ENCODE results near the gene MORN1.

MORN1 gene

GRCh38 chr1:2286923-2287322 lies 104.4 kb downstream of the MORN1 start:
- DNase-seq: no peak

GRCh38 chr1:2284932-2285331 lies 106.4 kb downstream of the MORN1 start:
- DNase-seq: no peak

- DNase-seq: no peak
Measured at GRCh38 chr1:2283991-2284895, 107.1 kb downstream of the MORN1 start.

DNA sequence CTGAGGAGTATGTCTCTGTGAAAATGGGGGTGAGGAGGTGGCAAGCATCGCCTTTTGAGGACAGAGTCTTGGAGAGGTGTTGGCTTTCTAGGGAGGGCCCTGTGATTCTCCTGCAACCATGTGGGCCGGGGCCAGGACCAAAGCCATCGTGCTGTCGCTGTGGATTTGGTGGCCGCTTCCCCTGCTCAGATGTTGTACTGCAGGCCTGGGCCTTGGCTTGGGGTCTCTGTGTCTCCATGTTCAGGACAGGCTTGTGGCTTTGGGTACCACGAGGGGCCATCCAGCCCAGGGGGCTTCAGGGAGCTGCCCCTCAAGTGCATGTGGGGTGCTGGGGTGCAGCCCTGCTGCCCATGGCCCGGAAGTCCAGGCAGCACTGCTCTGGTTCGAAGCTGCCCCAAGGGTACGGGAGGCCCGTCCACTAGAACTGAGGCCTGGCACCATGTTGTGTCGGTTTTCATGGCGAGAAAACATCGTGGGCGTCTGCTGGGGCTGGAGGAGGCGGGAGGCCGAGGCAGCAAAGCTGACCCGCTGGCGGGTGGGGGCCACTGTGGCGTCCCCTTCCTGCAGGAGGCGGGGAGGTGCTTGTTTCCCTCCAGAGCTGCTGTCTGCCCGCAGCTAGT lies 107.9 kb downstream of the MORN1 start:
- no peak for DNase-seq

GRCh38 chr1:2282556-2283270 lies 108.6 kb downstream of the MORN1 start:
- DNase-seq: no peak

DNA sequence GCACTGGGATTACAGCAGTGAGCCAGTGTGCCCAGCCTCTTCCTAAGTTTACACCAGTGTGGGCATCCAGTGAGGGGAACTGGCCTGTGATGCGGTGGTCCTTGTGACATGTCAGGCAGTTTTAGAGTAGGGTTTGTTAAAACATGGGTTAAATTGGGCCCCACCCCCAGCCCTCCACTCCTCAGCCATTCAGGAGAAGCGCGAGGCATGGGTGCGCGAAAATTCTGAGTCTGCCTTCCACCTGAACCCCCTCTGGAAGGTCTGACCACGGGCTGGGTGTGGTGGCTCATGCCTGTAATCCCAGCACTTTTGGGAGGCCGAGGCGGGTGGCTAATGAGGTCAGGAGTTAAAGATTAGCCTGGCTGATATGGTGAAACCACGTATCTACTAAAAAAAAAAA lies 111.5 kb downstream of the MORN1 start:
- no peak for DNase-seq

GRCh38 chr1:2279210-2279639 lies 112.1 kb downstream of the MORN1 start:
- DNase-seq: no peak

- no peak for DNase-seq
Measured at GRCh38 chr1:2278591-2279209, 112.7 kb downstream of the MORN1 start.

DNA sequence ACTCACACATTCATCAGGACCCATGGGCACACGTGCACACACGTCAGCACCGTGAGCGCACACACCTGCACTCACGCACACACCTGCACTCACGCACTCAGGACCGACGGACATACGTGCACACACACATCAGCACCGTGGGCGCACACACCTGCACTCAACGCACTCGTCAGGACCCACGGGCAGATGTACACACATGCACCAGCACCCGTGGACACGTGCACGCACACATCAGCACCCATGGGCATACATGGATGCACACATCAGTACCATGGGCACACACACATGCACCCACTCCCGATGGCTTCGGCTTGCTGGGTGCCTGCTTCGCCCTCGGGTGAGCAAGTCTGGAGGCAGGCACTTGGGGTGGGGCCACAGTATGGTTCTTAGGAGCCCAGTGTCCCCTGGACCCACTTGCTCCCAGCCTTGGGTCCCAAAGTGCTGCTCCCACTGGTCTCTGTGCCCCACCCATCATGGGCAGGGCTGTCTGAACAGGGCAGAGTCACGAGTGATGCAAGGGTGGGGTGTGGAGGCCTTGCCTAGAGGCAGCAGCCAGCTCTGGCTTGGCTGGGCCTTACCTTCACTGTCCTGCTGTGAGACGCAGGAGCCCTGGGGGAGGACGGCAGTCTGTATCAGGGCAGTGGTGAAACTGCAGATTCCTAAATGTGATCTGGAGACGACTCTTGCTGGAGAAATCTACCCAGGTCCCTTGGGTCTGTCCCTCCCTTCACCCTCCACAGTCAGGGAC lies 113.4 kb downstream of the MORN1 start:
- DNase-seq: no peak

GRCh38 chr1:2276803-2277580 lies 114.4 kb downstream of the MORN1 start:
- DNase-seq: no peak

DNA sequence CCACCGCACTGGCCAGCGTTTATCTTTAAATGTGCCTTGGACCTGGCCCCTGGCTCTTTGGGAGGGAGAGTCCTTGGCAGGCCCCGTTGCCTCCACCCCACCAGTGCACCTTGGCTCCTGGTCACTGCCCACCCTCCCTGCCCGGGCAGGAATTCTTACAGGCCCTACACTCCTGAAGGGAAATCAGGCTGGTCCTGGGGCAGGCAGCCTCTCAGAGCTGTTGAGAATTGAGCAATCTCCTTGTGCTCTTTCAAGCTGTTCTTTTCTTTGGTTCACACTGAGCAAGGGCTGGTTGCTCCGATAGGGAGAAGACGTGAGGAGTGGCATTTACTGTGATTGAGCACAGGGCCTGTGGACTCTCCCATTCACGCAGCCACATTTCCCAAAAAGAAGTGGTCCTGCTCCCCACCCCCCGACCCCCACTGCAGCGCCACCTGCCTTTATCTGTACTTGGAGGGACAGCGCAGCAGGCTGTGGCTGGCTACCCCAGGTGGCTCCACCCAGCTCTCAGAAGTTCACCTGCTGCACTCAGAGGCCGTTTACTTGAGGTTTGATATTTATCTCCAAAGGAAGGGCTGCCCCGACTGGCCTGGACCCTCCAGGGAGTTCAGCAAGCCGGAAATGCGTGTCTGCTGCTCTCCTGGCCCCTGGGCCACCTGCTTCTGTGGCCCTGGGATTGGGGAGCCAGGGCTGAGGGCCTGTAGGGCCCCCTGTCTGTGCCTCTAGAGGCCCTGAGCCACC lies 115.4 kb downstream of the MORN1 start:
- DNase-seq: no peak

DNA sequence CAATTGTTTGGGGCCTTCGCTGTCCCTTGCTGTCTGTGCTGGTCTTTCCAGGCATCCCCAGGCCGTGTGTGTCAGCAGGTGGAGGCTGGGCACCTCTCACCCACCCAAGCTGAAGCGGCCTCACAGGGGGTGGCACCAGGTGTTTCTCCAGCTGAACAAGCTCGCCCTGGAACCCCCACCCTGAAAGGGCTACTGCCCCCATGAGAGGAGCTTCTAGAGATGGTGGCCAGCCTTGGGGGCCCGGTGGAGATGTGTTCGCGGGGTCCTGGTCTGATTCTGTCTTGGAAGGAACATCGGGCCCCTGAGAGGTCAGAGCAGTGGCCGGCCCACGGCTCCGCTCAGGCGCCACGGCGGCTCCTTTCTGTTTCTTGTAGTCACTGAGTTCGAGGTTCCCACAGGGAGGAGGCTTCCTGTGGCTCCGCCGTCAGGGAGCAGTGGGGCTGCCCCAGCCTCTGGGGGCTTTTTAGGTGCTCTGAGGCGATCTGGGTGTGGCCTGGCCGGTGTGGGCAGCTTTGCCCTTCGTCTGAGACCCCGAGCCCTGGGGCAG lies 116.4 kb downstream of the MORN1 start:
- no peak for DNase-seq

GRCh38 chr1:2274231-2274928 lies 117.0 kb downstream of the MORN1 start:
- DNase-seq: no peak

DNA sequence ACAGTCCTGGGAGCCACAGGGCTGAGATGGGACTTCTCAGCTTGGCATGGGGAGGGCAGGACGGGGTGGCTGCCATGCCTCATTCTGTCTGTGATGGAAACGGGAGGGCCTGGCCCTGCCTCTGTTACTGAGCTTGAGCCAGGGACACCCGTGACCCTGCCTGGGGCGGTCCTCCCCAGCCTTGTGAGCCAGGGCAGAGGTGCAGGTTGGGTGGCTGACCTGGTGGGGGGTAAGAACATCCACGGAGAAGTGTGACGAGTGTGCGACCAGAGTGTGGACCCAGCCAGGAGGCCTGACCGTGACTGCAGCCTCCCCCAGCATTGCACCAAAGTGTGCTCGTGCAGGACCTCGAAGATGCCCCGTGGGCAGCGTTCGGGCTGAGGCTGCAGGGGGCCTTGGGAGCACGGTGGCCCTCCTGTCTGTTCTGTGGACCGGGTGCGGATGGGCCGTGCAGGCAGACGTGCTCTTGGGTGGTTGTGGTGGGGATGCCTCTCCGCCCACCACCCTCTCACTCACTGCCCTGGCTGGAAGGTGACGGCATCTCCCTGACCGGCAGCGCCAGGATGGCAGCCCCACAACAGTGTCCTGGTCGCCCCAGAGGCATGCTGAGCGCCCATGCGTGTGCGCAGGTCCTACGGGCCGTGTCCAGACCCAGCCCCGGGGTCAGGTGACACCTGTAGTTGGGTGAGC lies 117.8 kb downstream of the MORN1 start:
- no peak for DNase-seq

DNA sequence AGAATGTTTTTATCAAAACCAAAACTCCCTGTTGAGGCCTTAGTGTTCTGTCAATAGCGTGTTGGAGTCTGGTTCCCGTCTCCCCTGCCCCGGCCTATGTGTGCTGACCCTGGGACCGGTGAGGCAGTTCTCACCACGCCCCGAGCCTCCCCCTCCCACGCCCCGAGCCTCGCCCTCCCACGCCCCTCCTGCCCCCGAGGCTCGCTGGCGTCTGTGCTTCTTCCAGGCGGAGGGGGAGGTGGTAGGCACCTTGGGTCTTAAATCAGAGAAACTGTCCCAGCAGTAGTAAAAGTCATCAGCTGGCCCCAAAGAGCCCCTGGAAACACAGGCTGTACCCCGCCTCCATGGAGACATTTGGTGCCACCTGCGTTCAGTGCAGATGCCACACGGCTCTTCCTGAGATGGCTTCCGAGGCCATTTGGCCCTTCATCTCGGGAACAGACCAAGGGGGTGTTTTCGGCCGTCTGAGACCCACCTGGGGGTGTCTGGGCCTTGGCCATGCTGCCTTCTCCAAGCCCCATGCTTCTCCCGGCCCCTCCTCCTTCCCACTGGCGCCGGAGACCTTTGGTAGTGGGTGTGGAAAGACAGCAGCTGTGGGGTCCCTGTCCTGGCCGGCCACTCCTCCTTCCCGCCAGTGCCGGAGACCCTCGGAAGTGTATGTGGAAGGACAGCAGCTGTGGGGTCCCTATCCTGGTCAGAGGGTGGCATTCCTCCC lies 118.5 kb downstream of the MORN1 start:
- DNase-seq: no peak

DNA sequence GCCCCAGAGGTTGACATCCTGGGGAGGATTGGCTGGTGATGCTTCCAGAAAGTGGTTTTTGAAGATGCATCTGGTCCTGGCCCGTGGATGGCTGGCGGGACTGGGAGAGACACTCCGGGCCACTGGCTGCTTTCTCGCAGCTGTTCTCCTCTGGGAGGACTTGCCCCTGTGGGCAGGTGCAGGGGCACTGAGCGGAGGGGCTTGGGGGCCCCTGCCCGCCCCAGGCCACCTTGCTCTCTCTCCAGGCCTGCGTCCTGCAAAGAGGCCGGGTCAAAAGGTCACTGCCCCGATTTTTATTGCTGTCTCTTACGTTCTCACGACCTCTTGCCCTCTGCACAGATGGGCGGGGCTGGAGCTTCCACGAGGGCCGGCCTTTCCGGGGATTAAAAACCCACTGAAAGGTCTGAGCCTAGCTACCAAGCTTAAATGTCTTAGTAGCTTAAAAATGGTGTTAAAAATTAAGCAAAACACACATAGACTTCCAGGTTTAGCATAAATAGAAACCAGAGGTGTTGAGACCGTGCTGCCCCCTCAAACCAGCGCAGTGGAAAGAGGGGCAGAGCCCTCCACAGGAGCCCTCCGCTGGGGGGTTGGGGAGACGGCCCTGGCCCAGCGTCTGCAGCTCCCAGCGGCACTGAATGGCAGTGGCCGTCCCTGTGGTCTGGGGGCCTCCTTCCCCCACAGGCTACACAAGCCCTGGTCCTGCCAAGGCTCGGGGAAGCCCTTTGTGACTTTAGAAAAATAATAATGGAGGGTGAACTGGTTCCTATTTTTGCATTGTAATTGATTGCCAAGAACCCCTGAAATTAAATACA lies 119.3 kb downstream of the MORN1 start:
- no peak for DNase-seq

Data from NCI-H1417 treated with DMSO at 0.1 percent for 48 hours (cell line).